Skeletal muscle cell (primary cell): ENCODE measurements around the gene HOXB3.
A peak's percentile ranks its signal among the peaks of the same experiment; 100 is the strongest.
"Not testable (repeated sequence)": the region's sequence is repeated elsewhere in the genome, so short reads cannot be mapped to it uniquely, and the experiment has no call there.

Experiments used
- DNase-seq: peaks from one replicate; pipeline ENCODE4 v3.0.0-alpha.2; 2010; ENCODE audit warnings: low read depth
- H3K4me3 ChIP-seq: 2 replicates; pipeline ENCODE4 v1.5.1; 2011; ENCODE audit warnings: low read depth, mild to moderate bottlenecking, control low read depth, low read length, moderate library complexity

The HOXB3 gene

DNA sequence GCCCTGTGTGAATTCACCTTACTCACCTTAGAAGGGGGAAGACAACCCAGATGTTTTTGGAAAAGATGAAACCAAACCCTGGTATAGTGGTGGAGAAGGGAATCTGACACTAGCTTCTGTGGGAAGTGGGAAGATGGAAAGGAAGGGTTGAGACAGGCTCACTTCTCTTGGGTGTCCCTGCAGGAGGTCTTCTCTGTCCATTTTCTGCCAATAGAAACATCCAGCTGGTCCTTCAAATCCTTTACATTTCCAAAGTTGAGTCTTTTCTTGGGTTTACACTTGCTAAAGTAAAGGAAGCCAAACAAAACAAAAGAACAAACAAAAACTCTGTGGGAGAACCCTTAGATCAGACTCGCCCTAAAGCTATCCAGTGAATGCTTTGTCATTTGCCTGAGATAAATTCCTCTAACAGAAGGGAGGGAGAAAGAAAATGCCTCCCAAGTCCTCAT lies 69.4 kb downstream of the HOXB3 start:
- H3K4me3 ChIP-seq, result no peak overlapping the region
- no peak for DNase-seq

DNA sequence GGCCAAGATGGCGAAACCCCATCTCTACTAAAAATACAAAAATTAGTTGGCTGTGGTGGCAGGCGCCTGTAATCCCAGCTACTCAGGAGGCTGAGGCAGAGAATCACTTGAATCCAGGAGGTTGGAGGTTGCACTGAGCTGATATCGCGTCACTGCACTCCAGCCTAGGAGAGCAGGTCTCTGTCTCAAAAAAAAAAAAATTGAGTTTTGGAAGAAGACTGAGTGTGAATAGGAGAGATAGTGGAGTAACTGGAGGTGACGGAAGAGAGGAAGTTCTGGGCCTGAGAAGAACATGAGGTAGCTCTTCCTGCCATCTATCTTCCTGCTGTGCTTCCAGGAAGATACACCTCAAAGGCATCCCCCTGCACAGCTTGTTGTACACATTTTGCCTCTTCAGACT lies 70.6 kb downstream of the HOXB3 start:
- DNase-seq, result no peak
- H3K4me3 ChIP-seq, result no peak overlapping the region

DNA sequence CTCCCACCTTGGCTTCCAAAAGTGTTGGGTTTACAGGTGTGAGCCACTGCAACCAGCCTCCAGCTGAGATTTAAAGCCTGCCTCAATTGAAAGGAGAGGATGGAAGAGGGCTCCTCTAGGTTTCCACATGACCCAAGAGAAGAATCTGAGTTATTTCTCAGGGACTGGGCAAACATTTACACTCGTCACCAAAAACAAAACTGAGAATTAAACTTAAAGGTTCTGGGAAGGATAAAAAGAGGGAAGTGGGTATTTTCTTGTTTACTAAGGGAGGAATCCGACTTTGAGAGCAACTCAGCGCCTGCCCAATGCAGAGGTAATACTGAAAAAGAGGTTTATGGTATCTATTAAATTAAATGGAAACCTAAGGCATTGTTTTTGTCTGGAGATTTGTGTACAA lies 72.6 kb downstream of the HOXB3 start:
- no peak overlapping the region for H3K4me3 ChIP-seq
- no peak for DNase-seq

DNA sequence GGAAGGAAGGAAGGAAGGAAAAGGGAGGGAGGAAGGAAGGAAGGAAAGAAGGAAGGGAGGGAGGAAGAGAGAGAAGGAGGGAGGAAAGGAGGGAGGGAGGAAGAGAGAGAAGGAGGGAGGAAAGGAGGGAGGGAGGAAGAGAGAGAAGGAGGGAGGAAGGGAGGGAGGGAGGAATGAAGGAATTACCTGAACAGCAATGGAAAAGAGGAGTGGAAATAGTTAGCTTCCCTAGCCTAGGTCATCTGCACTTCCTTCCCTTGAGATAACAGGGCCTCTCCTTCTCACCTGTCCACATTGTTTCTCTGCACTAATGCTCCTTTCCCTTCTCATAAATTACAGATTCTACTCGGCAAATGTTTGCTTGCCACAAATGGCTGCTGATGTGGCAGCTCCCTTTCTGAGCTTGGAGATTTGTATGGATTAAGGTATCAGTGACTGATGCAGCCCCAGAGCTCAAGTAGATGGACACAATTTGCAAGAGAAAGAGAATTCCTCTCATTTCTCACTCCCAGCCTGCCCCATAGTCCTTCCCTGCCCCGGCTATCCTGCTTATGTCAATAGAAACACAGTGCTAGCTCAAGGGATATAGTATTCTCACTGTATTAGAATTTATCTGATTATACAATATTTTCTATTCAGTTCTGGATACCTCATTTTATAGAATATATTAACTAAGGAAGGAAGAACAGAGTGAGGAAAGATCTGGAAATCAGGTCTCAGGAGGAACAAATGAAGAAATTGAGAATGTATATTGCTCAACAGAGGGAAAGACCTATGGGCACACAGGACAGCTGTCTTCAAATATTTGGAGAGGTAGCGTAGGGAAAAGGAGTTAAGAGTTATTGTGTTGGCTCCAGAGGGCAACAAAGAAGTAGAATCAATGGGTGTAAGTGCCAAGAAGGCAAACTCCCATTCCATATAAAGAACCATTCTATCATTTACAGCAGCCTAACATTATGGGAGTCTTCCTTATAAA lies 73.8 kb downstream of the HOXB3 start:
- H3K4me3 ChIP-seq, result no peak overlapping the region
- no peak for DNase-seq

DNA sequence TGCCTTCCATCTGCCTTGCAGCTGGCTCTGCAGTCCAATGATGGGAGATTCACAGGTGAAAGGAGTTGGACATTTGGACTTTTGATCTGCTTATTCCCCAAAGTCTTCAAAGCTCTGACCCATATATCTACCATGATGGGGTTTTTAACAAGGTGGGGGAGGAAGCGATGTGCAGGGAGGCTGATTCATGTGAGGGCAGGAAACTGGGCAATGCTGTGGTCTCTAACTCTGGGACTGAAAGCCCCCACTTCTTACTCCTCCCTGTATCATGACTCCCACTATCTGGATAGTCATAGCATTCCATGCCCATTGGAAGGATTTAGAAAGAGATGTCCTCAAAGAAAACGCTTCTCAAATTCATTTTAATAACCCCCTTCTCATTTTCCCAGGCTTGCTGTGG lies 75.6 kb downstream of the HOXB3 start:
- no peak for DNase-seq
- H3K4me3 ChIP-seq, result no peak overlapping the region

DNA sequence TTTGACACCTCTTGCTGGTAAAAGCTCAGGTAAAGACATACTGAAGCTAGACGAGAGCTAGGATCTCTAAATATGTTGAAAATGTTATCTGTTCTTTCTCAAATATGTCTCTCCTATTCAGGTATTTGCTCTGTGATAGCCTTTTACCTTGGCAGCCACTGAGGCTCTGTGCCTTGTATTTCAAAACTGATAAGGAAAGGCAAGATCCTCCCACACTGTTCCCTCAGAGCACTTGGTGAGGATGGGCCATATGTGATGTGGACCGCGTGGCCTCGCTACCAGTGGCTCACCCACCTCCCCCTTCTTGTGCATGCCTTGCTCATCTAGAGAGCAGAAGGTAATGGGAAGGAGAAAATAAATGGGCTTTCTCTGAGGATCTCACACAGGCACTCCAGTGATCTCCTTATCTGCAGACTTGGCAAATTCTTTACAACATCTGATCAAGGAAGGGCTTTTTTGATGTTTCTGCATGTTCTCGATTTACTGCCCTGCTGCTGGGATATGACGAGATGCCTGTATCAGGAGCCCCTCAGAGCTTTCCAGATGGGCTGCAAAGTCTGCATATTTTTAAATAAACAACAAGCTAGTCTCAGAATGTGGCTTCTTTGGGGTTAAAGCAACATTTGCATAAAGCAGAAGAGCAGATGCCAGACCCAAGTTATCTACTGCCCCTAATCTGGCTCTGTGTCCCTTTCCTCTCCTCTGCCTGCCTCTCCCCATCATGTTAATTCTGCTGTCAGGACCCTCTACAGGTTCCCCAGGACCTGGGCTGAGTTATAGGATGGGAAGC lies 76.2 kb downstream of the HOXB3 start:
- DNase-seq, result no peak
- no peak overlapping the region for H3K4me3 ChIP-seq

DNA sequence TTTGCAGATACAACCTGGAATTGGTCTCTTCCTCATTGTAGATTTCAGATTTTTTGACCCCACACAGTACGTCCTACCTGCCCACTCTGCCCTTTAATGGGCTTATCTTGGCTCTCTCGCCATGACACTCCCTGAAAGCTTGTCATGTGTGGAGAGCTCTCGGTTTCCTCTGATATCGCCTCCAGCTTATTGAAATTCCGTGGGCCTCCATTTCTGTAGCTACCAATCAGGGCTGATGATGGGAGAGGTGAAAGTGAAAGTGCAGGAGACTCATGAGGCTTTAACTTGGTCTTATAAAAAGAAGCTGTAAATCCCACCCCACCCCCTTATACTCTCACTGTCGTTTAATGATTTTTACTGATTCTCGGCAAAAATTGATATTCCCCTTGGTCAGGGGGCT lies 76.9 kb downstream of the HOXB3 start:
- H3K4me3 ChIP-seq, result no peak overlapping the region
- no peak for DNase-seq

DNA sequence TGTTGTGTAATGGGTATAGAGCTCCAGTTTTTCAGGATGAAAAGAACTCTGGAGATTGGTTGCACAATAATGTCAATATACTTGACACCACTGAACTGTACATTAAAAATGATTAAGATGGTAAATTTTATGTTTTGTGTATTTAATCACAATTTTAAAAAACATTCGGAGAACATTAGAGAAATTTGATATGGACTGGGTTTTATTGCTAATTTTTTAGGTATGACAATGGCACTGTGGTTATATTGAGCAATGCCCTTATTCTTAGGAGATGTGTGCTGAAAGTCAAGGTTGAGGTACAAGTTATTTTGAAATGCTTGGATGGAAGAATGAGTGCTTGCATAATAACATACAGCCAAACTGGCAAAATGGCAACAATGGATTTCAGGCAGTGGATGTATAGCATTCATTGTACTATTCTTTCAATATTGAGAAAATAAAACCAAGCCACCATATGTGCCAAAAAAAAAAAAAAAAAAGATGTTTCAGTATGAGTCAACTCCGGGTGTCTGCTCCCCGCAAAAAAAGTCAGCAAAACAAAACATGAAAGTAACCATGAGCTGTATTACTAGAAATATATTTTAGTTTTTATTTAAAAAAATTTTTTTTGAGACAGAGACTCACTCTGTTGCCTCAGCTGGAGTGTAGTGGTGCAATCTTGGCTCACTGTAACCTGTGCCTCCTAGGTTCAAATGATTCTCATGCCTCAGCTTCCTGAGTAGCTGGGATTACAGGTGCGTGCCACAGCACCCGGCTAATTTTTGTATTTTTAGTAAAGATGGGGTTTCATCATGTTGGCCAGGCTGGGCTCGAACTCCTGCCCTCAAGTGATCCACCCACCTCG lies 79.1 kb downstream of the HOXB3 start:
- H3K4me3 ChIP-seq, result no peak overlapping the region
- DNase-seq, result peak; percentile 79

DNA sequence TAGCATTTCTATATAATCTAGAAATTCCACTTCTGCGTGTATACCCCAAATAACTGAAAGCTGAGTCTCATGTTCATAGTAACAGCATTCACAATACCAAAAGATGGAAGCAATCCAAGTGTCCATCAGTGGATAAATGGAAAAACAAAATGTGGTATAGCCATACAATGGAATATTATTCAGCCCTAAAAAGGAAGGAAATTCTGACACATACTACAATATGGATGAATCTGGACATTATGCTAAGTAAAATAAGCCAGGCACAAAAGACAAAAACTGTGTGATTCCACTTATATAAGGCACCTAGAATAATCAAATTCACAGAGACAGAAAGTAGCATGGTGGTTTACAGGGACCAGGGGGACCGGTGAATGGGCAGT lies 79.7 kb downstream of the HOXB3 start:
- H3K4me3 ChIP-seq, result no peak overlapping the region
- DNase-seq, result no peak

DNA sequence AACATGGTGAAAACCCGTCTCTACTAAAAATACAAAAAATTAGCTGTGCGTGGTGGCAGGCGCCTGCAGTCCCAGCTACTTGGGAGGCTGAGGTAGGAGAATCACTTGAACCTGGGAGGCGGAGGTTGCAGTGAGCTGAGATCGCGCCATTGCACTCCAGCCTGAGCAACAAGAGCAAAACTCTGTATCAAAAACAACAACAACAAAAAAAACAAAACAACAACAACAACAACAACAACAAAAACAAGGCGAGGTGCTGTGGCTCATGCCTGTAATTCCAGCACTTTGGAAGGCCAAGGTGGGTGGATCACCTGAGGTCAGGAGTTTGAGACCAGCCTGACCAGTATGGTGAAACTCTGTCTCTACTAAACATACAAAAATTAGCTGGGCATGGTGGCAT lies 80.3 kb downstream of the HOXB3 start:
- not testable (repeated sequence) for H3K4me3 ChIP-seq, DNase-seq

DNA sequence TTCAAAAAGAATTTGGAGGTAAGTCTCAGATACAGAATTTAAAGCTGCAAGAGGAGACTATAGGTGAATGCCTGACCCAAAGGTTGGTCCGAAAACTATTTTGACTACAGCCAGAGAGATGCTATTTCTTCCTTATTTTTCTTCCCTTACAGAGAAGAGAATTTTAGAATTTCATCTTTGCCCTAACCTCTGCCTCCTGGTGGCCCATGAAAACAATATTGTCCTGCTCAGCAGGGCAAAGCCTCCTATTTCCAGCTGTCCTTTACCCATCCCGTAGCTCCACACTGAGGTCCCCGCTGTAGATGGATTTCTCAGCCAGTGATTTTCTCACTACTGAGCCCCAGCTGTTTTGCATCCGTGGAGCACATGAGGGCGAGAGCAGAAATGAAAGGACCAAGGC lies 83.8 kb downstream of the HOXB3 start:
- H3K4me3 ChIP-seq, result no peak overlapping the region
- no peak for DNase-seq

DNA sequence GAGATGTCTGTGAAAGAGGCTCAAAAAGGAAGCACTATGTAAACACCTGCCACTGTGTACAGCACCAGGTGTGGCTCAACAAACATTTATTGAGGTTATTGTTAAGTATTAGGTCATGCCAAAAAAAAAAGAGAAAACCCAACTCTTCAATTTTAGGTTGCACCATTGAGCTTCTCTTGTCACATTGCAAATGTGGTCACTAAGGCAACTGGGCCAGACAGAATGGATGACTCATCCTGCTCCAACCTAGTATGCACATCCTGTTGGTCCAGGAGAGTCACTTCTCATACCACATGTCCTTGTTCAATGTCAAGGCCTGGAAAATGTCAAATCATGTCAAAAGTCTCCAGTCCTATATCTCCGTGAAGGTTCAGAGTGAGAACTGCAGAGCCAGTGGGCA lies 84.3 kb downstream of the HOXB3 start:
- peak; percentile 52 for DNase-seq
- H3K4me3 ChIP-seq, result no peak overlapping the region

DNA sequence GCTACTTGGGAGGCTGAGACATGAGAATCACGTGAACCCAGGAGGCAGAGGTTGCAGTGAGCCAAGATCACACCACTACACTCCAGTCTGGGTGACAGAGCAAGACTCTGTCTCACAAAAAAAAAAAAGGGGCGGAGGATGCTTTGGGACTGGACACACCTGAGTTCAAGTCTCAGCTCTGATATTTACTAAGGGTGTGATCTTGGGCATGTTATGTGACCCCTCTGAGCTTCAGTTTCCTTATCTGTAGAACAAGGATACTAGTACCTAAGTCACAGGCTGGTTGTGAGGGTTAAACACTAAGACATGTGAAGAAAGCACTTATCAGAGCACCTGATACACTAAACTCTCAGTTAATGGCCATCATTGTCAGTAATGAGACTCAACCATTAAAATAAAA lies 85.1 kb downstream of the HOXB3 start:
- no peak for DNase-seq
- H3K4me3 ChIP-seq, result no peak overlapping the region

DNA sequence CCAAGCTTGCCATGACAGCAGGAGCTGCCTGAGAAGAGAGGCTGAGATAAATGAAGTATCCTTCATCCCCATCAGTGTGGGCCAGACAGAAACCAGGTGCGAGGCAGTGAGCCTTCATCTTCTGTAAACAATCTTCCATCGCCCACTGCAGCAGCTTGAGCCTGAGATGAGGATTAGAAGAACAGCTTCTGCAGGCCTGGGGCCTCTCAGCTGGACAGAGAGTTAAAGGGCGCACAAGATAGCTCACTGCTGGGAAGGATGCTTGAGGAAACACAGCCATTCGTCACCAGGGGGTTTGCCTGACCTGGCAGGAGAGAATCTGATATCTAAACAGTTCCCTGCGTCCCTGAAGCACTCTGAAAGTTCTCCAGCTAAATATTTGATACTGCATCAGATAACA lies 86.3 kb downstream of the HOXB3 start:
- H3K4me3 ChIP-seq, result no peak overlapping the region
- DNase-seq, result no peak

DNA sequence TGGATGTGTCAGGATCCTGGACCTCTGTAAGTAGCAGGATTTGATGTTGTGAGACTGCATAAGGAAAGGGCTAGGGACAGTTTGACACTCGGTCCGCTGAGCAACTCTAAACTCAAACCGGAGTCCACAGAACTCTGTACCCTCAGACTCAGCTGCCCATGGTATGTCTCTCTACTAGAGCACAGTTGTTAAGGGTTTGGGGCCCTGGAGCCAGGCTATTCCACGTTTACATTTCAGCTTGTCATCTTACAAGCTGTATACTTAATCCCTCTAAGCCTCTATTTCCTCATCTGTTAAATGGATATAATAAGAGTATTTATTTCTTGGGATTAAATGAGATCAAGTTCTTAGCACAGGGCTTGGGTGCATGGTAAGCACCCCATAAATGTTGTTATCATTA lies 87.1 kb downstream of the HOXB3 start:
- no peak for DNase-seq
- H3K4me3 ChIP-seq, result no peak overlapping the region

DNA sequence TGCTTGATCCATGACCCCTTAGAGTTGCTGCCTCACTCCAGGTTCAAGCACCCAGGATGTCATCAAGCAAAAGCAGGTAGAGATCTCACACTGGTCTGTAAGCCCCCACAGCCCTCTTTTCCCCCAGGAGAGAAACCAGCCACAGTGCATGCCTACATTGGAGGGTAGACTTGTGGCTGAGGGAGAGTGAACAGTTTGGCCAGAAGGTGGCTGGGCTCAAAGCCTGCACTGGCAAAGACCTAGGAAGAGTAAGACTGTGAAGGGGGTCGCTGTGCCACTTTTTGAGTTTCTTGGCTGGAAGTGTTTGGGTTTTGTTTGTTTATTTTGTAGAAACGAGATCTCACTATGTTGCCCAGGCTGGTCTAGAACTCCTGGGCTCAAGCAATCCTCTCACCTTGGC lies 87.7 kb downstream of the HOXB3 start:
- H3K4me3 ChIP-seq, result no peak overlapping the region
- no peak for DNase-seq

DNA sequence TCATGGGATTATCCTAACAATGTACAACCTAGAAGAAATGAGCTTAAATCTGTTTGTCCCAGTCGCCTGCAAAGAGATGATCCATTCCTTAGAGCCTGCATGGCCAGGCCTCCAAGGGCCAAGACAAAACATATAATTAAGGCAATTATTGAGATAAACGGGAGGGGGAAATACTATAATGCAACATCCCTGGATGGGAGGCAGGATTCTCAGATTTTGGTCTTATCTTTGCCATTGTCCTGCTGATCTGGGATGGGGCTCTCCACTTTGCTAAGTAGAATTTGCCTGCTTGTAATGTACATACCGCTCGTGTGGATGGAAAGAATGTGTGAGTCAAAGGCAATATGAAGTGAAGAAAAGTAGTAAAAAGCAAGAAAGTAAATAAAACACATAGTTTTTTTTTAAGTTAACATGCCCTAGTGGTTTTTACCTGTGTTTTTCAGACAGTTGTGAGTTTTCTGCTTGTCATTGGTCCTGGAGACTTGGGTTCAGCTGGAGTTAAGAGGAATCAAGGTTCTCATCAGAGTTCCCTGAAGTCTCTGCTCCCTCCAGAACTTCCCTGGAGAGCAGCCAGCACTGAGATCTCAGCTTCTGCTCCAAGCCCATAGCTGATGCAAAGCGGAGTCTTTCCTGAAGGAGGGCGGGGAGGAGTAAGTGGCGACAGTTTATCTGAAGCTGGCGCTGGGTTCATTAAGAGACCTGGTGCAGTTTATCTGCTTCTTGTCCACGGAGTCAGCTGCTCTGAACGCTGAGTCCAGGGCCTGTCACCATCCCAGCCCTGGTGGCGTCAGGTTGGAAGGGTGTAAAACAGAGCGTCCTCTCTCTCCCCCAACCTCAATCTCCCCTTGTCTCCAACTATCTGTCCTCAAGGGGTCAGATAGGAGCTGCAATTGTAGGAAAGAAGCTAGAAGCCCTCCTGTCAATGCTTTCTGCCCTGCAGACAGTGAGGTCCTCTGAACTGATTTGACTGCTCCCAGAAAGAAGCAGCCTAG lies 89.3 kb downstream of the HOXB3 start:
- no peak overlapping the region for H3K4me3 ChIP-seq
- DNase-seq, result no peak

DNA sequence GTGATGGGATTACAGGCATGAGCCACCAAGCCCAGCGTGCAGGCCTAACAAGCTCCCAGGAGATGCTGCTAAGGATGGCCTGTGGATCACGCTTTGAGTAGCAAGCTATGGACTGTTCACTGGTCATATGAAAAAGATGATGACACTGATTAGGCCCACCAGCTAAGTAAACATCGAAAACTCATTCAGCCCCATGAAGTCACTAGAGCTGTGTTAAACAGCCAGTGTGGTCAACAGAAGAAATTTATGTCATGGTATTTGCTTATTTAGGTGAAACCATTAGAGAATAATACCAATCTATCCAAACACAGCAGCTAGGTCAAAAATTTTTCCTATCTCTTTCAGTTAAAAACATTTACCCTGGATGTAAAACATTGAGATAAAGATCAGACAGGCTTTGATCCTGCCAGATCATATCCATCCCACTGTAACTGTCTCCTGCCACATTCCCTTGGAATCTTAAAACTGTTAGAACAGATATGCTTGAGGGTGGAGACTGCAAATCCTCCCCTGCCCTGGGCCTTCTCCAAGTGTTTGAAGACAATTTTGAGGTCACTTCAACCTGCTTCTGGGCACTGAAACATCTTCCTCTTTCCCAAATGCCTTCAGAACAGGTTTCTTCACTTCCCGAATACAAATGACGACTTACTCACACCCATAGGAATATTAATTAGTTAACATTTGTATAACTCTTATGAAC lies 90.2 kb downstream of the HOXB3 start:
- DNase-seq, result no peak
- H3K4me3 ChIP-seq, result no peak overlapping the region
